ENCODE data around the gene CYB561.

GRCh38 chr17:63420868-63421680 is 25.0 kb downstream of the CYB561 start:
- TF ChIP-seq CTCF (IDR thresholded peaks at IDR 0.05 in 4 of 5, conservative IDR thresholded peaks at IDR 0.05 in 1 of 5) (no peak), POLR2A (IDR thresholded peaks at IDR 0.05) (no peak)
